Astrocyte of the spinal cord (primary cell): ENCODE measurements around the gene PARP14.

Experiments
- DNase-seq: peaks from one replicate; pipeline ENCODE4 v3.0.0; 2011; ENCODE audit warnings: low read depth, low spot score
- H3K4me3 ChIP-seq: 2 replicates; pipeline ENCODE4 v1.5.1; 2011; ENCODE audit warnings: low read depth, mild to moderate bottlenecking, low read length, moderate library complexity
- in situ Hi-C: cut with HindIII; loops from 2 replicates; pipeline ENCODE4 v1.10.0; 2017; ENCODE audit warnings: low sequenced_read_pairs
- TF ChIP-seq, protein P1 (sequence below): IDR thresholded peaks from 2 replicates; pipeline ENCODE4 v1.5.1; 2012; ENCODE audit warnings: low read depth, mild to moderate bottlenecking, low read length, inconsistent platforms

PARP14 gene

DNA sequence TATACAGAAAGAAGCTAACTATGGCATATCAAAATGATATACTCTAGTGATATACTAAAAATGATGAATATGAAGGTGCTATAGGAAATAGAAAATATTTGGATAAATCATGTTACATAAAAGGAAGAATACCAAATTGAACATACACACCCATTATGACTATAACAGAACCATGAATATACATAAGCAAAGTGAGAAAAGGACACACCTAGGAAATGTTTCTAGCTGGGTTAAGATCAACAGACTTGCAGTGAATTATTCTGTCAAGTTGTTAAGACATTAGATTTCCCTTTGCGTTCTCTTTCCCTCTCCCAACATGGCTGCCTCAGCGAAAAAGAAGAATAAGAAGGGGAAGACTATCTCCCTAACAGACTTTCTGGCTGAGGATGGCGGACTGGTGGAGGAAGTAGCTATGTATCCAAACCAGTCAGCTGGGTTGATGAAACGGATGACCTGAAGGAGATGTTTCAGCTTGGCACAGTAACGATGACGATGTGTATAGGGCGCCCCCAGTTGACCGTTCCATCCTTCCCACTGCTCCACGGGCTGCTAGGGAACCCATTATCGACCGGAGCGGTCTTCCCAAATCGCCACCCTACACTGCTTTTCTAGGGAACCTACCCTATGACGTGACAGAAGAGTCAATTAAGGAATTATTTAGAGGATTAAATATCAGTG is 20.2 kb upstream of the PARP14 start:
- in situ Hi-C loops: no loop called here

DNA sequence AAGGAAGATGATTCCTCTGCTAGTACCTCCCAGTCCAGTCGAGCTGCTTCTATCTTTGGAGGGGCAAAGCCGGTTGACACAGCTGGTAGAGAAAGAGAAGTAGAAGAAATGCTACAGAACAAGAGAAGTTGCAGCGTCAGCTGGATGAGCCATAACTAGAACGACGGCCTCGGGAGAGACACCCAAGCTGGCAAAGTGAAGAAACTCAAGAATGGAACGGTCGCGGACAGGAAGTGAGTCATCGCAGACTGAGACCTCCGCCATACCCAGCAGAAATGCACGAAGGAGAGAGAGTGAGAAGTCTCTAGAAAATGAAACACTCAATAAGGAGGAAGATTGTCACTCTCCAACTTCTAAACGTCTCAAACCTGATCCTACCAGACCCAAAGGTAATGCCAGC is 19.0 kb upstream of the PARP14 start:
- no peak for DNase-seq
- in situ Hi-C loops: no loop called here
- TF ChIP-seq, protein P1, sequence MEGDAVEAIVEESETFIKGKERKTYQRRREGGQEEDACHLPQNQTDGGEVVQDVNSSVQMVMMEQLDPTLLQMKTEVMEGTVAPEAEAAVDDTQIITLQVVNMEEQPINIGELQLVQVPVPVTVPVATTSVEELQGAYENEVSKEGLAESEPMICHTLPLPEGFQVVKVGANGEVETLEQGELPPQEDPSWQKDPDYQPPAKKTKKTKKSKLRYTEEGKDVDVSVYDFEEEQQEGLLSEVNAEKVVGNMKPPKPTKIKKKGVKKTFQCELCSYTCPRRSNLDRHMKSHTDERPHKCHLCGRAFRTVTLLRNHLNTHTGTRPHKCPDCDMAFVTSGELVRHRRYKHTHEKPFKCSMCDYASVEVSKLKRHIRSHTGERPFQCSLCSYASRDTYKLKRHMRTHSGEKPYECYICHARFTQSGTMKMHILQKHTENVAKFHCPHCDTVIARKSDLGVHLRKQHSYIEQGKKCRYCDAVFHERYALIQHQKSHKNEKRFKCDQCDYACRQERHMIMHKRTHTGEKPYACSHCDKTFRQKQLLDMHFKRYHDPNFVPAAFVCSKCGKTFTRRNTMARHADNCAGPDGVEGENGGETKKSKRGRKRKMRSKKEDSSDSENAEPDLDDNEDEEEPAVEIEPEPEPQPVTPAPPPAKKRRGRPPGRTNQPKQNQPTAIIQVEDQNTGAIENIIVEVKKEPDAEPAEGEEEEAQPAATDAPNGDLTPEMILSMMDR: no peak
- no peak overlapping the region for H3K4me3 ChIP-seq

More for the DNA sequence above, 20.2 kb upstream of the PARP14 start:
- no peak overlapping the region for H3K4me3 ChIP-seq
- TF ChIP-seq, protein P1: no peak
- DNase-seq: no peak

DNA sequence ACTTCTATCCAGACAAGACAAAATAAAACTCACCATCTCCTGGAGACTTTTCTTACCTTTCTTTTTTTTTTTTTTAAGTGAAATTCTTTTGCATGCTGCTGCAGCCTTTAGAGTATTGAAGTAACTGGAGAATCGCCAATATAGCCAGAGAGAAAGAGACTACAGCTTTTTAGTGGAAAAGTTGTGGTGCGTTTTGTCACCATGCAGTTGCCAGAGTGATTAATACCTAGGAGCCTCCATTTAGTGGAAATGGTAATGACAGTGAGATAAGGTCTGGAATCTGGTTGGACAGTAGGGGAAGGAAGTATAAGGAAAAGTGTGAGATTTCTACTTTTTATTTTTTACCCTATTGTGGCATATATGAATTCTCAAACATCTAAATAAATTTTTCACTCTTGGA is 18.1 kb upstream of the PARP14 start:
- DNase-seq: no peak
- in situ Hi-C loops: no loop called here
- TF ChIP-seq, protein P1: no peak
- no peak overlapping the region for H3K4me3 ChIP-seq

DNA sequence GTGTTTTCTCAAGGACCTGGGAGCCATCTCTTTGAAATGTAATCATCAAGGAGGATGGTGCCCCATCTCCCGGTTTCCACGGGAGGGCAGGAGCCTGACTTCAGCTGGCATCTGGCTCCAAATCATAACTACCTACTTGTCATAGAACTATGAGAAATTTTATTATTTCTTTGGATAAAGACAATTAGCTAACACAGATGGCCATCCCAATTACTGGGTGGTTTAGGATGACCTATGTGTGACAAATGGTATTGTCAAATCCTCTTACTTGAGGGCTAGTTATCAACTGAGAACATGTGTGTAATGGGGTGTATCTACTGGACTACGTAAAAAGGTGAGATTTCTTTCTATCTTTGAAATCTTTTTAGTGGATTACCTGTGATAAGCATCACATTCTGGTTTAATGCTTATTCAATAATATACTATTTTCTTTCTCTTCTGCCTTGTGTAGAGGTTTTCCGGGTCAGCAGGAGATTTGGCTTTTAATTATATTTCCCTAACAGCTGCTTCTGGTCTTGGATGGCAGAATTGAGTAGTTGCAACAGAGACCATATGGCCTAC is 15.3 kb upstream of the PARP14 start:
- no peak for DNase-seq
- in situ Hi-C loops: no loop called here
- TF ChIP-seq, protein P1: no peak
- no peak overlapping the region for H3K4me3 ChIP-seq

DNA sequence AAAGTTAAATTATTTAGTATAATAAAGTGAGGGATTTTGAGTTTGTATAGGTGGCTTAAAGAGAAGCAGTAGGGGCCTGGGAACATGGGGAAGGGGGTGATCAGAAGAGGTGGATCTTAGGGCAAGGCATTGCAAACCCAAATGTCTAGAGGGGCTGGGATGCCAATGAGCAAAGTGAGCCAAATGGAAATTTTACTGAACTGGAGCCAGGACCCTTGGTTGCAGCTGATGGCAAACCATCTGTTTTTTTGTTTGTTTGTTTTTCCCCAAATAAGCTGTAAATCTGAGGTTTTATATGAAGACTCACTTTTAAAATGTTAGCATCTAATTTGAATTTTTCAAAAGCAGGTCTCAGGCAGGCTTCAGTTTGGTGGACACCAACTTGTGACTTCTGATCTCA is 14.8 kb upstream of the PARP14 start:
- TF ChIP-seq, protein P1: no peak
- DNase-seq: no peak
- in situ Hi-C loops: no loop called here
- H3K4me3 ChIP-seq: no peak overlapping the region

DNA sequence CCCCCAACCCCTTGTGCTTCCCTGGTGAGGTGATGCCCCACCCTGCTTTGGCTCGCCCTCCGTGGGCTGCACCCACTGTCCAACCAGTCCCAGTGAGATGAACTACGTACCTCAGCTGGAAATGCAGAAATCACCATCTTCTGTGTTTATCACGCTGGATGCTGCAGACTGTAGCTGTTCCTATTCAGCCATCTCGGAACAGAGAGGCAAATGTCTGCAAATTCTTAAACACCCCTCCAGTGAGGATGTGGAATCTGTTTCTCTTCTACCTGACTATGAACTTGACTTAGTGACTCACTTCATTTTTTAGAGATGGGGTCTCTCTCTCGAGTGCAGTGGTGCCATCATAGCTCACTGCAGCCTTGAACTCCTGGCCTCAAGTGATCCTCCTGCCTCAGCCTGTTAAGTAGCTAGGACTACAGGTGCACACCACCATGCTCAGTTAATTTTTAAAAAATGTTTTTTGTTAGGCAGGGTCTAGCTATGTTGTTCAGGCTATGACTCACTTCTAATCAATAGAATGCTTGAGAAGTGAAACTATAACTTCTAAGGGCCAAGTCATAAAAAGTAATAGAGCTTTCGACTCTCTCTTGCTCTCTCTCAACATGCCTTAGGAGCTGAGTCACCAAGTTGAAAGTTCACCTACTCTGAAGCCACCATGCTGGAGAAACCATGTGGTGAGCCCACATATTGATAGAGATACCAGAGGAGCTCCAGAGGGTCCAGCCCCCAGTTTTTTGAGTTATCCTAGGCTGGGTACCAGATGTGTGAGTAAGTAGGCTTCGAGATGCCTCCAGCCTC is 11.5 kb upstream of the PARP14 start:
- in situ Hi-C loops: no loop called here
- TF ChIP-seq, protein P1: no peak
- DNase-seq: peak; percentile 73
- no peak overlapping the region for H3K4me3 ChIP-seq
